Activated T-cell treated with anti-CD3 and anti-CD28 coated beads, Interleukin-2, amount 50 U/mL, for 72 hours (primary cell): ENCODE data around the gene SLC9A8. TPM values are rescaled to one million over a fixed set of nuclear protein-coding genes. Genes with fewer than 3 reads are reported as not detected.
A peak's percentile ranks its signal among the peaks of the same experiment; 100 is the strongest.

ENCODE experiments used
- ATAC-seq, 2 donors: fragments of 150-1000 bp; cut with Tn5 transposase; replicated peaks in 1 of 2; 2 replicates each; pipeline ENCODE4 v1.10.0; 2021; ENCODE audit warnings: moderate library complexity in 2 of 2, mild to moderate bottlenecking in 1 of 2
- DNase-seq, 2 donors: peaks; one replicate each; pipeline ENCODE4 v3.0.0; 2021 to 2022; ENCODE audit warnings: mixed read lengths in 1 of 2
- H3K27ac Mint-ChIP-seq: one replicate; pipeline ENCODE4 v1.8.0; 2022; ENCODE audit warnings: mild to moderate bottlenecking, moderate library complexity, mixed read lengths
- H3K27me3 Mint-ChIP-seq: one replicate; pipeline ENCODE4 v1.8.0; 2022; ENCODE audit warnings: low read depth, mixed read lengths
- H3K36me3 Mint-ChIP-seq, 2 donors: one replicate each; pipeline ENCODE4 v1.8.0; 2022; ENCODE audit warnings: mixed read lengths in 2 of 2, mild to moderate bottlenecking in 1 of 2; ENCODE audit not compliant: insufficient read depth in 2 of 2
- H3K4me1 Mint-ChIP-seq: one replicate; pipeline ENCODE4 v1.8.0; 2022; ENCODE audit warnings: low read depth, mixed read lengths
- H3K4me3 Mint-ChIP-seq, 2 donors: one replicate each; pipeline ENCODE4 v1.8.0; 2022; ENCODE audit warnings: mild to moderate bottlenecking in 2 of 2, mixed read lengths in 2 of 2, moderate library complexity in 2 of 2
- H3K9me3 Mint-ChIP-seq, 2 donors: one replicate each; pipeline ENCODE4 v1.8.0; 2022; ENCODE audit warnings: mixed read lengths in 2 of 2
- total RNA-seq, 2 donors: library from RNA; stranded (reverse); gene quantifications; one replicate each; pipeline ENCODE4 v1.2.3, GENCODE V29; 2022

The SLC9A8 gene
- total RNA-seq, 2 donors from 2014 or later = 19.0 to 19.9 TPM

DNA sequence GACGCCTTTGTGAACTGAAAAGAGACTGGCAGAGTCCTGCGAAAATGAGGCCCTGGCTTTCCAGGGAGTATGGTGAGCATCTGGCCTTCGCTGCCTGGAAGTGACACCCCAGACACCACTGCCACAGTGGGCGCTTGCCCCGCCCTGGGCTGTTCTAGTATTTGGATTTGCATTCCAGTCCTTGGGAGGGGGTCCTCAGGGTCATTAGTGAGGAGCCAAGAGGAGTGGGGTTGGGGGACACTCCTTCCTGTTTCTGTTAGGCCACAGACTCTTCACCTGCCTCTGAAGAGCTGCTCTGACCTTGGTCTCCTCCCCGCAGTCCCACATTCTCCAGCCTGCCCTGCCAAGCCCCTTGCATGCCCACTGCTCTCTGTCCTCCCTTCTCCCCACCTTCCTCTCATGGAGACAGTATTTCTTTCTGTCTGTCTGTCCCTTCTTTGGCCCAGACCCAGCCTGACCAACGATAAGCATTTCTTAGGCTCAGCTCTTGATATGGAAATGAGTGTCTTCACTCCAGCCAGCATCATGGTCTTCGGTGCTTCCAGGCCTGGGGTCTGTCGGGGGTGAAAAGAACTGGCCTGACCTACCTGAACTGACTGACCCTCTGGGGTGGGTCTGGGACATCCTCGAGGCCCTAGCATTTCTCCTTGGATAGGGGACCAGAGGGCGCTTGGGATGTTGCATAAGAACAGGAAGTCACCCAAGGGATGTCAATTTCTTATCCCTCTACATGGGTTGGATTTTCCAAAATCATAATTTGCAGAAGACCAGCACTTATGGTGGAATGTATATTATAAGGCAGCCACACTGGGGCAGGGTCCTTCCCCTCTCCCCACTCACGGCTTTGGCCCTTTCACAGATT lies 19.4 kb downstream of the SLC9A8 start:
- Mint-ChIP-seq H3K36me3 (peaks cover 4 to 12% of the 10 kb centered on the region in 2 donors), H3K27ac (no peak overlapping the region)

DNA sequence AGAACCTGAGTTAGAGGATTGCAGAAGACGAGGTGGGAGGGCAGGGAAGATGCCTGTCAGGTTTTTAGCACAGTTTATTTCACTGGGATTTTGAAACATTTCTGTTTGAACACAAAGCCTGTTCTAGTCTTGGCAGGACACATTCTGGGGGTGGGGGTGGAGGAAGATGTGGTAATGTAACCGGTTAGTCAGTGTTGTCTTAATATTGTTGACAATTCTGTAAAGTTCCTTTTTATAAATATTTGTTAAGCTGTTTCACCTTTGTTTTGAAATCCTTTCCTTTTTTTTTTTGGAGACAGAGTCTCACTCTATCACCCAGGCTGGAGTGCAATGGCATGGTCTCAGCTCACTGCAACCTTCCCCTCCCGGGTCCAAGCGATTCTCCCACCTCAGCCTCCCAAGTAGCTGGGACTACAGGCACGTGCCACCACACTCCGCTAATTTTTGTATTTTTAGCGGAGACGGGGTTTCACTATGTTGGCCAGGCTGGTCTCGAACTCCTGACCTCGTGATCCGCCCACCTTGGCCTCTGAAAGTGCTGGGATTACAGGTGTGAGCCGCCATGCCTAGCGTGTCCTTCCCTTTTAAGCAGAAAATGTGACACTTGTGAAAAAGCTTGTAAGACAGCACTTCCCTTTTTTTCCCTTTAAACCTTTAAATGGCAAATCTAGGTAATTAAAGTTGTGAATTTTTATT lies 20.2 kb downstream of the SLC9A8 start:
- ATAC-seq (no peak), DNase-seq (no peak)
- H3K36me3 Mint-ChIP-seq = peaks cover 4 to 12% of the 10 kb centered on the region in 2 donors
- H3K27me3 Mint-ChIP-seq = no peaks in the 10 kb centered on the region
- H3K9me3 Mint-ChIP-seq = no peaks in the 10 kb centered on the region
- no peak overlapping the region for H3K4me3 Mint-ChIP-seq
- no peaks in the 10 kb centered on the region for H3K4me1 Mint-ChIP-seq
- H3K27ac Mint-ChIP-seq = no peak overlapping the region

More for the DNA sequence above, 19.4 kb downstream of the SLC9A8 start:
- no peak overlapping the region for H3K4me3 Mint-ChIP-seq
- no peak for ATAC-seq
- no peak for DNase-seq
- H3K9me3 Mint-ChIP-seq = no peaks in the 10 kb centered on the region
- H3K4me1 Mint-ChIP-seq = no peaks in the 10 kb centered on the region
- H3K27me3 Mint-ChIP-seq = no peaks in the 10 kb centered on the region

DNA sequence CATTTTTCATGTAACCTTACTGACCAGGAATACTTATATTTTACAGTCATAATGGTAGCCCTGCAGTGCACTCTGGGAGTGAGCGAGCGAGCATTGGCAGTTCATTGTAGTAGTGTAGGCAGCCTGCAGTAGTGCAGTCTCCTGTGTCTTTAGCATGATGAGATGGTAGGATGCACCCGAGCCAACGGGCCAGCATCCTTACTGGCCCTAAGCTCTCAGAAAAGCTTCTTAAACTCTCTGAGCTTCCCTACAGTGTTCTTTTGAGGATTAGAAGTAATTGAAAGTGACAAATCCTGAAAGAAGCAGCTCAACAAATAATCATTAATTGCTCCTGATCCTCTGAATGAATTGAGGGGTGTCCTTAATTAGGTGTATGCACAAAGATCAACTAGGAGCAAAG lies 20.9 kb downstream of the SLC9A8 start:
- H3K4me1 Mint-ChIP-seq = no peaks in the 10 kb centered on the region
- no peak for ATAC-seq
- H3K4me3 Mint-ChIP-seq = no peak overlapping the region
- no peak overlapping the region for H3K27ac Mint-ChIP-seq
- no peak for DNase-seq
- no peaks in the 10 kb centered on the region for H3K9me3 Mint-ChIP-seq
- H3K27me3 Mint-ChIP-seq = no peaks in the 10 kb centered on the region
- H3K36me3 Mint-ChIP-seq = peaks cover 4 to 12% of the 10 kb centered on the region in 2 donors

DNA sequence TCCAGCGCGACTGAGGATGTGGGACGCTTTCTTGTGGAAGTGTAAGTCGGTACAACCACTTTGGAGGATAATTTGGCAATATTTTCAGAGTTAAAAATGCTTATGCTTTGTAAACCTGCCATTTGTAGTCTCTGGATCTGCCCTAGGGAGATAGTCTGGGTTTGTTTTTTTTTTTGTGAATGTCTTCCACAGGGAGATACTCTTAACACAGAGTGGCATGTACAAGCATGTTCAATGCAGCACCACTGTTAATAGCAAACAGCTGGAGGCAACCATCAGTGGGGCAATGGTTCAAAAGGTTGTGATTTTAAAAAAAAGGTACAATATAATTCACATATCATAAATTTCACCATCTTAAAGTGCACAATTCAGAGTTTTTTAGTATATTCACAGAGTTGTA lies 22.4 kb downstream of the SLC9A8 start:
- no peaks in the 10 kb centered on the region for H3K9me3 Mint-ChIP-seq
- H3K4me3 Mint-ChIP-seq = no peak overlapping the region
- no peak for ATAC-seq
- H3K27ac Mint-ChIP-seq = no peak overlapping the region
- peaks cover 2 to 8% of the 10 kb centered on the region in 2 donors for H3K36me3 Mint-ChIP-seq
- H3K27me3 Mint-ChIP-seq = no peaks in the 10 kb centered on the region
- H3K4me1 Mint-ChIP-seq = no peaks in the 10 kb centered on the region
- no peak for DNase-seq

DNA sequence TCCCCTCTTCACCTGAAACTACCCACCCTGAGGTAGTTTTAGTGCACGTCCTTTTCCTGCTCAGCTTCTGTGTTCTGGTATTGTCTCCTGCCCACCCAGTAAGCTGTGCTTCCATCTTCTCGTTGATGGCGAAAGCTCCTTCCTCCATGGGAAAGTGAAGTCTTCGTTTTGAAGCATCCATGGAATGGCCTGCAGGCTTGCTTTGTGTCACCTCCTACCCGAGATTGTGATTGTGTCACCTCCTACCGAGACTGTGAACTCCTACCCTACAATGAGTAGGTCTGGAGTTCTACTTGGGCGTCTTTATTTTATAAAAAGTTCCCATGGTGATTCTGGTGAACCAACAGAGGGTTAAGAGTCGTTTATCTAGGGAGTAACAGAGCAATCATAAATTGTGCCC lies 25.9 kb downstream of the SLC9A8 start:
- Mint-ChIP-seq H3K27ac (no peak overlapping the region), H3K4me1 (no peaks in the 10 kb centered on the region), H3K9me3 (peaks cover 0 to 1% of the 10 kb centered on the region in 2 donors), H3K4me3 (no peak overlapping the region), H3K27me3 (no peaks in the 10 kb centered on the region), H3K36me3 (peaks cover 3 to 5% of the 10 kb centered on the region in 2 donors)
- no peak for DNase-seq
- ATAC-seq = no peak

DNA sequence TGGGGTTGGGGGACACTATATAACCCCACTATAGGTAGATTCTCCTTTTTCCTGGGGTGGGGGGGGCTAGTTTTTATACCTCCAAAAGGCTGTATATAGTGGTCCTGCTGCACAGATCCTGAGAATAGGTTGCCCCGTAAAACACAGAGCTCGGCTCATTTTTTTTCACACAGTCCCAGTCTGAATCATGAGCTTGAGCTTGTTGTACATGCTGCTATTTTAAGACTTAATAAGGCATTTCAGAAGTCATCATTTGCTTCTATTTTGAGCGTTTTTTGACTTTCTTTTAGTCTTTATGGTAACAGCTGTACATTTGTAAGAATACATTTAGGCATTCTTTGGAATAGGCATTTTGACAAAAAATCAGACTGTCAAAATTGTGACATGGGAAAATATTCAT lies 30.5 kb downstream of the SLC9A8 start:
- Mint-ChIP-seq H3K9me3 (peaks cover 0 to 1% of the 10 kb centered on the region in 2 donors), H3K27ac (no peak overlapping the region), H3K4me3 (no peak overlapping the region), H3K4me1 (no peaks in the 10 kb centered on the region), H3K36me3 (peaks cover 0 to 3% of the 10 kb centered on the region in 2 donors), H3K27me3 (no peaks in the 10 kb centered on the region)
- DNase-seq (no peak), ATAC-seq (no peak)

DNA sequence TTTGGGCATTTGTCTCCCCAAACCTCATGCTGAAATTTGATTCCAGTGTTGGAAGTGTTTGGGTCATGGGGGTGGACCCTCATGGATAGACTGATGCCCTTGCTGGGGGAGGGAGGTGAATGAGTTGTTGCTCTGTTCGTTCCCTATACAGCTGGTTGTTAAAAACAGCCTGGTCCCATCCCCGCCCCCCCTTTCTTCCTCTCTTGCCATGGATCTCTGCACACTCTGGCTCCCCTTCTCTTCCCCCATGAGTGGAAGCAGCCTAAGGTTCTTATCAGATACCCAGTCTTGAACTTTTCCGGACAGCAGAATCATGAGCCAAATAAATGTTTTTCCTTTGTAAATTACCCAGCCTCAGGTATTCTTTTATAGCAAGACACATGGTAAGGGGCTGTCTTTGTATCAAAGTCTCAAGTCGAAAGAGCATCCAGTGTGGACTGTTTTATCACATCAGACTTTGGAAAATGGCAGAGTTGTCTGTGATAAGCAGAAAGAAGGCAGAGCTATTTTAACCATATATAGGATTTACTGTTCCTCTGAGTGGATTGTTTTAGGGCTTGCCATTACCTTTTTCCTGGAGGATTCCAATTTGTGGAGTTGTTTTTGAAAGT lies 31.2 kb downstream of the SLC9A8 start:
- DNase-seq (no peak), ATAC-seq (no peak)
- Mint-ChIP-seq H3K36me3 (peaks cover 3 to 4% of the 10 kb centered on the region in 2 donors), H3K27me3 (no peaks in the 10 kb centered on the region), H3K4me3 (no peak overlapping the region), H3K27ac (peak overlapping the region; percentile 15), H3K9me3 (peaks cover 0 to 1% of the 10 kb centered on the region in 2 donors), H3K4me1 (no peaks in the 10 kb centered on the region)

DNA sequence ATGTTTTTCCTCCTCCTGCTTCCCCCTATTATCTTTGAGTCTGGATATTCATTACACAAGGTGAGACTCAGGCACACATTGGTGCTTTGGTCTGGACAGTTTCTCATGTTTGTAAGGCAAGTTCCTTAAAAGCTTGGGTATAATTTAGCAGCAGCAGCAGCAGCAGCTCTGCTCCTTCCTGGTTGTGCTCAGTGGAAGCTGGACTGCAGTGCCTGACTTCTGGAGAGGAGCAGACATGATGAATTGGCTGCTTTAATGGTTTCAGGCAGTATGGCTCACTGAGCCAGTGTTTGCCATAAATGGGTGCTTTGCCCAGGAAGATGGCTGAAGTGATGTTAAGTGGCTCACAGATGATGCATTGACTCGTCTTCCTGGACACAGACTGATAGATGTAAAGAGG lies 32.4 kb downstream of the SLC9A8 start:
- Mint-ChIP-seq H3K4me1 (no peaks in the 10 kb centered on the region), H3K27me3 (no peaks in the 10 kb centered on the region), H3K27ac (no peak overlapping the region), H3K36me3 (peaks cover 3 to 9% of the 10 kb centered on the region in 2 donors), H3K4me3 (no peak overlapping the region), H3K9me3 (peaks cover 0 to 1% of the 10 kb centered on the region in 2 donors)
- ATAC-seq = no peak
- DNase-seq = no peak

DNA sequence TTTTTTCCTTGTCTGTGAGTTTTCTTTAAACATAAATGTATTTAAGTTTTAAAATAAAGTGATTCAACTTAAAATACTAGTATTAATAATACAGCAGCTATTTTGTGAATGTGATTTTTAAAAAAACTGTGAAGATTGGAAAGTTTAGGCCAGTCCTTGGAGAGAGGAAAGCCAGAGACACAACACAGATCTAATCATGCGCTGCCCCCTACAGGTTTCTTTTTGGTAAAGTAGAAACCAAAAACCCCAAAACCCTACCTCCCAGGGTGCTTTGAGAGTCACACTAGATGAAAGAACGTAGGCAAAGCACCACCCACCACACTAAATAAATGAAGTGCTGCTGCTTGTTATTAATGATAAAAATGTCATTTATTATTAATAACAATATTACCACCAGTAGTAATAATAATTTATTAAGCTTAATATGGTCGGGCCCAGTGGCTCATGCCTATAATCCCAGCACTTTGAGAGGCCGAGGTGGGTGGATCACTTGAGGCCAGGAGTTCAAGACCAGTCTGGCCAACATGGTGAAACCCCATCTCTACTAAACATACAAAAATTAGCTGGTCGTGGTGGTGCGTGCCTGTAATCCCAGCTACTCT lies 33.7 kb downstream of the SLC9A8 start:
- Mint-ChIP-seq H3K27me3 (no peaks in the 10 kb centered on the region), H3K9me3 (peaks cover 0 to 1% of the 10 kb centered on the region in 2 donors), H3K36me3 (peaks cover 3 to 11% of the 10 kb centered on the region in 2 donors), H3K4me3 (no peak overlapping the region), H3K27ac (no peak overlapping the region), H3K4me1 (no peaks in the 10 kb centered on the region)
- ATAC-seq = peak; percentile 58 to 66
- peak; percentile 48 to 51 for DNase-seq

DNA sequence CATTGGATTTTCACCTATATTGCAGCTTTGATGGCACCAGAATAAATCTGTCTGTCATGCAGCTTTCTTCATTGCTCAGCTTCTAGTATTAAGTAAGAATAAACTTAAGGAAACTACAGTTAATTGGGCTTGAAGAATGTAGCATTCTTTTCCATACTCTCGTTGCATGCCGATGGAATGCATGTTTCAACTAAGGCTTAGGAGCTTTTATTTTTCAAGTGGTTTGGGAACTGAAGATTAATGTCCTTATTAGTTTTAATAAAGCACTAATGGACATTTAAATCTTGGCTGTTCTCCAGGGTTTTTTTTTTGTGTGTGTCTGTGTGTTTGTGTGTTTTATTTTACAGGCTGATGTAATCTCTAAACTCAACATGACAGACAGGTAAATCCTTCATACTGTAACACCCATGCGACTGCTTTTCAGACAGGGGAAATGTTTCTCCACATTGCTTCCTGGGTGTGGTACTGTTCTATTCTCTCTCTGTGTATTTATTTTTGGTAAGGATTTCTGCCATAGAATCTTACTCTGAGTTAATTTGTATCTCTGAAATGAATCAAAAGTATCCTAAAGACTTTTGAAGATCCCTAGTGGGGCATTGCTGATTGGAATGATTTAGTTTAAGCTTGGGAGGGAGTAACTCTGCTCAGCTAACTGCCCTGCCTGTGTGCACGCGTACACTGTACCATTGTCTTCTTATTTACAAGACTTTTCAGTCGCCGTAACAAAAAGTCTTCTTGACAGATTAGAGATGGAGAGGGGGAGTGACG lies 38.0 kb downstream of the SLC9A8 start:
- Mint-ChIP-seq H3K36me3 (peaks cover 0 to 13% of the 10 kb centered on the region in 2 donors), H3K27ac (peak overlapping the region; percentile 84), H3K4me1 (no peaks in the 10 kb centered on the region)

DNA sequence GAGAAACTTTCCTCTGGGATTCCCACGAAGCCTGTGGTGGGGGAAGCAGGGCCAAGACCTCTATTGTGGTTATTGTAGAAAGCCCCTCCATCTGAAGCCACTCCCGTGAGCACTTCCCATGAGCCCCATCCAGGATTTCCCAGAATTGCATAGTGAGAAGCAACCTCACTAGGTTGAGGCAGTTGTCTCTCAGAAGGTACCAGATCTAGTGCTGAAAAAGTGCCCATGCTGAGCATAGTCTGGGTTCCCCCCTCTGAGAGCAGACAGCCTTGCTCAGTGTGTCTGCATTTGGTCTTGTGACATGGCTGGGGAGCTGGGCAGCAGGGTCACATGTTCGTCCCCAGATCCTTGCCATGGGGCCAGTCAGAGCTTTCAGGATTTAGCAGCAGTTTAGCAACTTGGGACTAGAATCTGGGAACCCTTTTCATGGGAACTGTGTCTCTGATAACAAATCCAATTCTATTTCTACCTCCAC lies 38.6 kb downstream of the SLC9A8 start:
- ATAC-seq (no peak), DNase-seq (no peak)
- Mint-ChIP-seq H3K36me3 (peaks cover 0 to 14% of the 10 kb centered on the region in 2 donors), H3K27ac (no peak overlapping the region), H3K27me3 (no peaks in the 10 kb centered on the region), H3K4me1 (no peaks in the 10 kb centered on the region), H3K9me3 (no peaks in the 10 kb centered on the region), H3K4me3 (no peak overlapping the region)

More for the DNA sequence above, 38.0 kb downstream of the SLC9A8 start:
- Mint-ChIP-seq H3K27me3 (no peaks in the 10 kb centered on the region), H3K9me3 (no peaks in the 10 kb centered on the region), H3K4me3 (no peak overlapping the region)
- DNase-seq (no peak), ATAC-seq (no peak)

DNA sequence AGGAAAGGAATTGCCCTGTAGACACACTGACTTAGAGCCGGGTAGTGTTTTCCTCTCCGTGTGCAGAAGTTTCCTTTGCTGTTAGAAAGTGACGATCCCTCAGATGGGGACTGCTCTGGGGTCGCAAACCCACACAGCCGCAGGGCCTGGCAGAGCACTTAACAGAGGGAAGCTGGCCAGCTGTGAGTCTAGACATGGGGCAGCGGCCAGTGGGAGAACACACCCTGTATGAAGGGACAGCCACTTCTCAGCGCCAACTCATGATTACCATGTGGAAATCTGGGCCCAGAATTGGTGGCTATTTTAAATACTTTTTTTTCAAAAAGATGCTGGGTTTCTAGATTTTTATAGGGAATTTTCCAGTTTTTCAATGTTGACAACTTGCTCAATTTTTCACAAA lies 39.4 kb downstream of the SLC9A8 start:
- ATAC-seq = no peak
- Mint-ChIP-seq H3K9me3 (no peaks in the 10 kb centered on the region), H3K4me1 (no peaks in the 10 kb centered on the region), H3K36me3 (peaks cover 0 to 16% of the 10 kb centered on the region in 2 donors), H3K4me3 (no peak overlapping the region), H3K27ac (no peak overlapping the region), H3K27me3 (no peaks in the 10 kb centered on the region)
- DNase-seq = no peak
